ENCODE measurements around the gene KDM3B.

KDM3B gene

GRCh38 chr5:138450971-138451370 is 98.5 kb downstream of the KDM3B start:
- no peak for DNase-seq

- DNase-seq: no peak
These were observed 100.2 kb downstream of the KDM3B start for GRCh38 chr5:138452720-138453119.

- no peak for DNase-seq
These were observed 101.1 kb downstream of the KDM3B start for GRCh38 chr5:138453590-138453989.

GRCh38 chr5:138454121-138454520 is 101.6 kb downstream of the KDM3B start:
- no peak for DNase-seq

GRCh38 chr5:138455232-138455930 is 102.9 kb downstream of the KDM3B start:
- no peak for DNase-seq

GRCh38 chr5:138457531-138458275 is 105.2 kb downstream of the KDM3B start:
- no peak for DNase-seq

GRCh38 chr5:138458384-138458783 is 105.9 kb downstream of the KDM3B start:
- no peak for DNase-seq

GRCh38 chr5:138458856-138459255 is 106.4 kb downstream of the KDM3B start:
- no peak for DNase-seq

- no peak for DNase-seq
These were observed 106.9 kb downstream of the KDM3B start for GRCh38 chr5:138459311-138459933.

- no peak for DNase-seq
These were observed 107.7 kb downstream of the KDM3B start for GRCh38 chr5:138460032-138460693.

- no peak for DNase-seq
These were observed 109.0 kb downstream of the KDM3B start for GRCh38 chr5:138461343-138462125.

GRCh38 chr5:138463419-138464007 is 111.0 kb downstream of the KDM3B start:
- no peak for DNase-seq

GRCh38 chr5:138464008-138464387 is 111.5 kb downstream of the KDM3B start:
- no peak for DNase-seq

GRCh38 chr5:138464388-138465260 is 112.1 kb downstream of the KDM3B start:
- peak; percentile 78 for DNase-seq

- no peak for DNase-seq
These were observed 113.0 kb downstream of the KDM3B start, which contains the start of gene EGR1 for GRCh38 chr5:138465261-138466124. TSS of gene EGR1 (plus strand) at chr5:138465479. CDS start at chr5:138465762, 283 bp downstream.

- DNase-seq: no peak
These were observed 113.8 kb downstream of the KDM3B start for GRCh38 chr5:138466125-138466899.

GRCh38 chr5:138466900-138467710 is 114.6 kb downstream of the KDM3B start:
- DNase-seq: no peak

- no peak for DNase-seq
These were observed 115.2 kb downstream of the KDM3B start for GRCh38 chr5:138467711-138468132.
